Calu3 (cell line): ENCODE data around the gene WBP1L. TPM values are rescaled to one million over a fixed set of nuclear protein-coding genes. Genes with fewer than 3 reads are reported as not detected.

Source experiments
- BruUV-seq: library from RNA; stranded (reverse); fragments of 400-500 nt; replicated peaks from 2 replicates; lab custom pipeline; 2021; lab: Mats Ljungman, UMichigan
- CTCF ChIA-PET: fragments of 300-600 bp; sonication (Branson Sonifier 250); formaldehyde crosslinking; loops from one replicate; lab custom pipeline; 2022; ENCODE audit warnings: antibody characterized with exemption; lab: Charles Lee
- DNase-seq: peaks from one replicate; pipeline ENCODE4 v3.0.0; 2022
- H3K27ac Mint-ChIP-seq: one replicate; pipeline ENCODE4 v1.8.0; 2022; ENCODE audit warnings: mixed read lengths; ENCODE audit not compliant: unreplicated experiment
- H3K27me3 Mint-ChIP-seq: one replicate; pipeline ENCODE4 v1.8.0; 2022; ENCODE audit warnings: mixed read lengths; ENCODE audit not compliant: unreplicated experiment
- H3K36me3 Mint-ChIP-seq: one replicate; pipeline ENCODE4 v1.8.0; 2022; ENCODE audit warnings: mild to moderate bottlenecking, moderate library complexity, mixed read lengths; ENCODE audit not compliant: insufficient read depth, unreplicated experiment
- H3K4me1 Mint-ChIP-seq: one replicate; pipeline ENCODE4 v1.8.0; 2022; ENCODE audit warnings: mild to moderate bottlenecking, low read depth, mixed read lengths; ENCODE audit not compliant: unreplicated experiment
- H3K4me3 Mint-ChIP-seq: one replicate; pipeline ENCODE4 v1.8.0; 2022; ENCODE audit warnings: mild to moderate bottlenecking, low read depth, moderate library complexity, mixed read lengths; ENCODE audit not compliant: unreplicated experiment
- H3K9me3 Mint-ChIP-seq: one replicate; pipeline ENCODE4 v1.8.0; 2022; ENCODE audit warnings: low read depth, mixed read lengths; ENCODE audit not compliant: unreplicated experiment
- CTCF ChIP-seq: fragments of 200-600 bp; IDR thresholded peaks from one replicate; pipeline ENCODE4 v1.8.0; 2022; ENCODE audit warnings: antibody characterized with exemption; ENCODE audit not compliant: unreplicated experiment
- intact Hi-C: fragments of 100-400 bp; cut with micrococcal nuclease; formaldehyde crosslinking; loops from one replicate; pipeline ENCODE4 v1.10.0; 2022; ENCODE audit not compliant: unreplicated experiment
- total RNA-seq: library from RNA; stranded (reverse); gene quantifications from 2 replicates; pipeline ENCODE4 v1.2.3, GENCODE V29; 2022

The WBP1L gene
- total RNA-seq, 1 experiment from 2014 or later = 19.9 TPM

GRCh38 chr10:102718220-102718619 lies 25.5 kb upstream of the WBP1L start:
- Mint-ChIP-seq H3K27me3 (no peaks in the 10 kb centered on the region), H3K4me3 (no peak overlapping the region), H3K27ac (no peak overlapping the region), H3K9me3 (no peaks in the 10 kb centered on the region), H3K36me3 (peaks cover 20% of the 10 kb centered on the region), H3K4me1 (peaks cover 15% of the 10 kb centered on the region)
- intact Hi-C loops = no loop called here
- TF ChIP-seq CTCF = no peak
- CTCF ChIA-PET = no interaction called here
- DNase-seq = no peak
- no TSS peak for BruUV-seq

GRCh38 chr10:102720337-102720736 lies 23.4 kb upstream of the WBP1L start:
- no peaks in the 10 kb centered on the region for H3K9me3 Mint-ChIP-seq
- DNase-seq = no peak
- CTCF ChIA-PET = interaction anchor here (0.6 kb wide), 2 partner anchors 61 to 765 kb away, joined by 3 to 5 read pairs; no protein-coding TSS in a partner anchor
- H3K36me3 Mint-ChIP-seq = no peaks in the 10 kb centered on the region
- peaks cover 15% of the 10 kb centered on the region for H3K4me1 Mint-ChIP-seq
- no peak for TF ChIP-seq CTCF
- no peak overlapping the region for H3K27ac Mint-ChIP-seq
- intact Hi-C loops = loop anchor here (10.0 kb wide), 1 partner anchor 194 kb away; the partner anchor contains the start of gene CNNM2
- BruUV-seq = no TSS peak
- no peaks in the 10 kb centered on the region for H3K27me3 Mint-ChIP-seq
- no peak overlapping the region for H3K4me3 Mint-ChIP-seq

- CTCF ChIA-PET = interaction anchor here (0.6 kb wide), 2 partner anchors 61 to 764 kb away, joined by 3 to 5 read pairs; no protein-coding TSS in a partner anchor
- no TSS peak for BruUV-seq
- Mint-ChIP-seq H3K4me1 (peaks cover 14% of the 10 kb centered on the region), H3K36me3 (no peaks in the 10 kb centered on the region), H3K4me3 (no peak overlapping the region), H3K27me3 (no peaks in the 10 kb centered on the region), H3K27ac (no peak overlapping the region), H3K9me3 (no peaks in the 10 kb centered on the region)
- TF ChIP-seq CTCF = no peak
- intact Hi-C loops = loop anchor here (10.0 kb wide), 1 partner anchor 194 kb away; the partner anchor contains the start of gene CNNM2
- DNase-seq = no peak
Measured at GRCh38 chr10:102720775-102721301, 22.9 kb upstream of the WBP1L start.

- BruUV-seq = no TSS peak
- intact Hi-C loops = loop anchor here (10.0 kb wide), 1 partner anchor 193 kb away; the partner anchor contains the start of gene CNNM2
- Mint-ChIP-seq H3K27ac (no peak overlapping the region), H3K4me1 (peaks cover 7% of the 10 kb centered on the region), H3K27me3 (no peaks in the 10 kb centered on the region), H3K36me3 (no peaks in the 10 kb centered on the region), H3K4me3 (no peak overlapping the region), H3K9me3 (no peaks in the 10 kb centered on the region)
- no peak for TF ChIP-seq CTCF
- DNase-seq = no peak
- CTCF ChIA-PET = no interaction called here
Measured at GRCh38 chr10:102721954-102722353, 21.8 kb upstream of the WBP1L start.
